ENCODE measurements around the gene CIB4. TPM values are rescaled to one million over a fixed set of nuclear protein-coding genes. Genes with fewer than 3 reads are reported as not detected.

Gene CIB4
- total and polyA plus RNA-seq, 9 of the 15 experiments (the other 6 are each of a cell fraction or from before 2014, with no cell fraction given) = not detected

DNA sequence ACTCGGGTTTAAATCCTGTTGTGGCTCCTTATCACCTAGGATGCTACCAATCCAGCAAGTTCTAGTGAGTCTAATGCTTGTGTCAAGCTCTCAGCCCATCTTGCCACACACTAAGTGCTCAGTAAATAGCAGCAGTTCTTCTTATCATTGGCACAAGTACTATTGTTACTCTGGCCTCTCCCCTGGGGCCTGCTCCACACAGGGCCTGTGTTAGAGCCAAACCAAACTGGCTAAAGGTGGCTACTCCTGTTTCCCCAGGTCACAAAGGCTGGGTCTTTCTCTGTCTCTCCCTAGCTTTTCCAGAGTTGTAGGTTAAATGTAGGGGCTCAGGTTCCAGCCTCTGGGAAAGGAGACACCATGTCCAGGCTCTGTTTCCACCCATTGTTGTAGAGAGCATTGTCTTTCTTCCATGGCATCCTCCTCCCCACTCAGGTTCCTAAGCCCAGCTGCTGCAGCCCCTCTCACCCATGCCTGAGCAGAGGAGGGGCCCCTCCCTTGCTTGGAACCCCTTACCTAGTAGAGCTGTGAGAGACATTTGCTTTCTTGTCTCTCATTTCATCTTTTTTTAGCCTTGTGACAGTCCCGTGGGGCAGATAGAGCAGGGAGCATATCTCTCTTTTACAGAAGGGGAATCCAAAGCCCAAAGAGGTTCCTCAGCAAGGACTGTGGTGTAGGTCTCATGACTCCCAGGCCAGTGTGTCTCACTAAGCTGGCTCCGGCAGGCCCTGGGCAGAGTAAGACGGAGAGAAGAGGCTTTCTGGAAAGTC is 106.9 kb downstream of the CIB4 start (continued):
- TF ChIP-seq, protein P1, sequence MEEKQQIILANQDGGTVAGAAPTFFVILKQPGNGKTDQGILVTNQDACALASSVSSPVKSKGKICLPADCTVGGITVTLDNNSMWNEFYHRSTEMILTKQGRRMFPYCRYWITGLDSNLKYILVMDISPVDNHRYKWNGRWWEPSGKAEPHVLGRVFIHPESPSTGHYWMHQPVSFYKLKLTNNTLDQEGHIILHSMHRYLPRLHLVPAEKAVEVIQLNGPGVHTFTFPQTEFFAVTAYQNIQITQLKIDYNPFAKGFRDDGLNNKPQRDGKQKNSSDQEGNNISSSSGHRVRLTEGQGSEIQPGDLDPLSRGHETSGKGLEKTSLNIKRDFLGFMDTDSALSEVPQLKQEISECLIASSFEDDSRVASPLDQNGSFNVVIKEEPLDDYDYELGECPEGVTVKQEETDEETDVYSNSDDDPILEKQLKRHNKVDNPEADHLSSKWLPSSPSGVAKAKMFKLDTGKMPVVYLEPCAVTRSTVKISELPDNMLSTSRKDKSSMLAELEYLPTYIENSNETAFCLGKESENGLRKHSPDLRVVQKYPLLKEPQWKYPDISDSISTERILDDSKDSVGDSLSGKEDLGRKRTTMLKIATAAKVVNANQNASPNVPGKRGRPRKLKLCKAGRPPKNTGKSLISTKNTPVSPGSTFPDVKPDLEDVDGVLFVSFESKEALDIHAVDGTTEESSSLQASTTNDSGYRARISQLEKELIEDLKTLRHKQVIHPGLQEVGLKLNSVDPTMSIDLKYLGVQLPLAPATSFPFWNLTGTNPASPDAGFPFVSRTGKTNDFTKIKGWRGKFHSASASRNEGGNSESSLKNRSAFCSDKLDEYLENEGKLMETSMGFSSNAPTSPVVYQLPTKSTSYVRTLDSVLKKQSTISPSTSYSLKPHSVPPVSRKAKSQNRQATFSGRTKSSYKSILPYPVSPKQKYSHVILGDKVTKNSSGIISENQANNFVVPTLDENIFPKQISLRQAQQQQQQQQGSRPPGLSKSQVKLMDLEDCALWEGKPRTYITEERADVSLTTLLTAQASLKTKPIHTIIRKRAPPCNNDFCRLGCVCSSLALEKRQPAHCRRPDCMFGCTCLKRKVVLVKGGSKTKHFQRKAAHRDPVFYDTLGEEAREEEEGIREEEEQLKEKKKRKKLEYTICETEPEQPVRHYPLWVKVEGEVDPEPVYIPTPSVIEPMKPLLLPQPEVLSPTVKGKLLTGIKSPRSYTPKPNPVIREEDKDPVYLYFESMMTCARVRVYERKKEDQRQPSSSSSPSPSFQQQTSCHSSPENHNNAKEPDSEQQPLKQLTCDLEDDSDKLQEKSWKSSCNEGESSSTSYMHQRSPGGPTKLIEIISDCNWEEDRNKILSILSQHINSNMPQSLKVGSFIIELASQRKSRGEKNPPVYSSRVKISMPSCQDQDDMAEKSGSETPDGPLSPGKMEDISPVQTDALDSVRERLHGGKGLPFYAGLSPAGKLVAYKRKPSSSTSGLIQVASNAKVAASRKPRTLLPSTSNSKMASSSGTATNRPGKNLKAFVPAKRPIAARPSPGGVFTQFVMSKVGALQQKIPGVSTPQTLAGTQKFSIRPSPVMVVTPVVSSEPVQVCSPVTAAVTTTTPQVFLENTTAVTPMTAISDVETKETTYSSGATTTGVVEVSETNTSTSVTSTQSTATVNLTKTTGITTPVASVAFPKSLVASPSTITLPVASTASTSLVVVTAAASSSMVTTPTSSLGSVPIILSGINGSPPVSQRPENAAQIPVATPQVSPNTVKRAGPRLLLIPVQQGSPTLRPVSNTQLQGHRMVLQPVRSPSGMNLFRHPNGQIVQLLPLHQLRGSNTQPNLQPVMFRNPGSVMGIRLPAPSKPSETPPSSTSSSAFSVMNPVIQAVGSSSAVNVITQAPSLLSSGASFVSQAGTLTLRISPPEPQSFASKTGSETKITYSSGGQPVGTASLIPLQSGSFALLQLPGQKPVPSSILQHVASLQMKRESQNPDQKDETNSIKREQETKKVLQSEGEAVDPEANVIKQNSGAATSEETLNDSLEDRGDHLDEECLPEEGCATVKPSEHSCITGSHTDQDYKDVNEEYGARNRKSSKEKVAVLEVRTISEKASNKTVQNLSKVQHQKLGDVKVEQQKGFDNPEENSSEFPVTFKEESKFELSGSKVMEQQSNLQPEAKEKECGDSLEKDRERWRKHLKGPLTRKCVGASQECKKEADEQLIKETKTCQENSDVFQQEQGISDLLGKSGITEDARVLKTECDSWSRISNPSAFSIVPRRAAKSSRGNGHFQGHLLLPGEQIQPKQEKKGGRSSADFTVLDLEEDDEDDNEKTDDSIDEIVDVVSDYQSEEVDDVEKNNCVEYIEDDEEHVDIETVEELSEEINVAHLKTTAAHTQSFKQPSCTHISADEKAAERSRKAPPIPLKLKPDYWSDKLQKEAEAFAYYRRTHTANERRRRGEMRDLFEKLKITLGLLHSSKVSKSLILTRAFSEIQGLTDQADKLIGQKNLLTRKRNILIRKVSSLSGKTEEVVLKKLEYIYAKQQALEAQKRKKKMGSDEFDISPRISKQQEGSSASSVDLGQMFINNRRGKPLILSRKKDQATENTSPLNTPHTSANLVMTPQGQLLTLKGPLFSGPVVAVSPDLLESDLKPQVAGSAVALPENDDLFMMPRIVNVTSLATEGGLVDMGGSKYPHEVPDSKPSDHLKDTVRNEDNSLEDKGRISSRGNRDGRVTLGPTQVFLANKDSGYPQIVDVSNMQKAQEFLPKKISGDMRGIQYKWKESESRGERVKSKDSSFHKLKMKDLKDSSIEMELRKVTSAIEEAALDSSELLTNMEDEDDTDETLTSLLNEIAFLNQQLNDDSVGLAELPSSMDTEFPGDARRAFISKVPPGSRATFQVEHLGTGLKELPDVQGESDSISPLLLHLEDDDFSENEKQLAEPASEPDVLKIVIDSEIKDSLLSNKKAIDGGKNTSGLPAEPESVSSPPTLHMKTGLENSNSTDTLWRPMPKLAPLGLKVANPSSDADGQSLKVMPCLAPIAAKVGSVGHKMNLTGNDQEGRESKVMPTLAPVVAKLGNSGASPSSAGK (IDR thresholded peaks at IDR 0.05) = no peak
- TF ChIP-seq ZNF324 (CRISPR knock-in tag; IDR thresholded peaks at IDR 0.05) (no peak), TCF3 (CRISPR knock-in tag; IDR thresholded peaks at IDR 0.05) (peak; percentile 46; the same call in 1 of the 2 replicates), NR1H2 (CRISPR knock-in tag; IDR thresholded peaks at IDR 0.05) (no peak), FOXK1 (CRISPR knock-in tag; IDR thresholded peaks at IDR 0.05; ENCODE audit: borderline replicate concordance) (no peak), FOSL1 (tag; conservative IDR thresholded peaks at IDR 0.05) (peak; percentile 36; the same call in 1 of the 2 replicates), JUNB (CRISPR knock-in tag; conservative IDR thresholded peaks at IDR 0.05) (no peak), ETV1 (tag; conservative IDR thresholded peaks at IDR 0.05; ENCODE audit: low read depth) (no peak)
- TF ChIP-seq, protein P2, sequence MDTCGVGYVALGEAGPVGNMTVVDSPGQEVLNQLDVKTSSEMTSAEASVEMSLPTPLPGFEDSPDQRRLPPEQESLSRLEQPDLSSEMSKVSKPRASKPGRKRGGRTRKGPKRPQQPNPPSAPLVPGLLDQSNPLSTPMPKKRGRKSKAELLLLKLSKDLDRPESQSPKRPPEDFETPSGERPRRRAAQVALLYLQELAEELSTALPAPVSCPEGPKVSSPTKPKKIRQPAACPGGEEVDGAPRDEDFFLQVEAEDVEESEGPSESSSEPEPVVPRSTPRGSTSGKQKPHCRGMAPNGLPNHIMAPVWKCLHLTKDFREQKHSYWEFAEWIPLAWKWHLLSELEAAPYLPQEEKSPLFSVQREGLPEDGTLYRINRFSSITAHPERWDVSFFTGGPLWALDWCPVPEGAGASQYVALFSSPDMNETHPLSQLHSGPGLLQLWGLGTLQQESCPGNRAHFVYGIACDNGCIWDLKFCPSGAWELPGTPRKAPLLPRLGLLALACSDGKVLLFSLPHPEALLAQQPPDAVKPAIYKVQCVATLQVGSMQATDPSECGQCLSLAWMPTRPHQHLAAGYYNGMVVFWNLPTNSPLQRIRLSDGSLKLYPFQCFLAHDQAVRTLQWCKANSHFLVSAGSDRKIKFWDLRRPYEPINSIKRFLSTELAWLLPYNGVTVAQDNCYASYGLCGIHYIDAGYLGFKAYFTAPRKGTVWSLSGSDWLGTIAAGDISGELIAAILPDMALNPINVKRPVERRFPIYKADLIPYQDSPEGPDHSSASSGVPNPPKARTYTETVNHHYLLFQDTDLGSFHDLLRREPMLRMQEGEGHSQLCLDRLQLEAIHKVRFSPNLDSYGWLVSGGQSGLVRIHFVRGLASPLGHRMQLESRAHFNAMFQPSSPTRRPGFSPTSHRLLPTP (IDR thresholded peaks at IDR 0.05; ENCODE audit: borderline replicate concordance, extremely low read depth, insufficient read length) = no peak
- TF ChIP-seq, protein P3, sequence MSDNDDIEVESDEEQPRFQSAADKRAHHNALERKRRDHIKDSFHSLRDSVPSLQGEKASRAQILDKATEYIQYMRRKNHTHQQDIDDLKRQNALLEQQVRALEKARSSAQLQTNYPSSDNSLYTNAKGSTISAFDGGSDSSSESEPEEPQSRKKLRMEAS (CRISPR knock-in tag; IDR thresholded peaks at IDR 0.05) = no peak
